Measurements from ENCODE around the gene SLC39A11. TPM values are rescaled to one million over a fixed set of nuclear protein-coding genes. Genes with fewer than 3 reads are reported as not detected.

SLC39A11 gene
- total and polyA plus RNA-seq, 2 of the 13 experiments (the other 11 are each of a cell fraction or from before 2014, with no cell fraction given): 17.2 to 31.5 TPM

DNA sequence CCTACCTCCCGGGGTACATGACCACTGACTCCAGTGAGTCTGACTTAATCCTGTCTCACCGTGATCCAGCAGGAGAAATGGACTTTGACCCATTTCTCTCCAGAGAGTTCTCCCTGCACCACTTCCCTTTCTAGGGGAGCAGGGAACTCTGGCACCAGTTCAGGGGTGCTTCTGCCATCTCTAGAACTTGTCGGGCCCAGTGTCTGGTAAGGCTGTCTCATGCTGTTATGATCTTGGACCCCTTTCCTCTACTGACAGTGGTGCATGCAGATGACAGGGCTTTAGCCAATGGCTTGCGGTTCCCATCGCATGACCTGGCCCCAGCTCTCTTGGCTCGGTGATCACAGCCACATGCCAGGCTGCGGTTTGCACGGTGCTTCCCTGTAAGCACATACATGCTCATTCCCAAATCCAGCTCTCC lies 62.0 kb downstream of the SLC39A11 start (continued):
- TF ChIP-seq, protein P1, sequence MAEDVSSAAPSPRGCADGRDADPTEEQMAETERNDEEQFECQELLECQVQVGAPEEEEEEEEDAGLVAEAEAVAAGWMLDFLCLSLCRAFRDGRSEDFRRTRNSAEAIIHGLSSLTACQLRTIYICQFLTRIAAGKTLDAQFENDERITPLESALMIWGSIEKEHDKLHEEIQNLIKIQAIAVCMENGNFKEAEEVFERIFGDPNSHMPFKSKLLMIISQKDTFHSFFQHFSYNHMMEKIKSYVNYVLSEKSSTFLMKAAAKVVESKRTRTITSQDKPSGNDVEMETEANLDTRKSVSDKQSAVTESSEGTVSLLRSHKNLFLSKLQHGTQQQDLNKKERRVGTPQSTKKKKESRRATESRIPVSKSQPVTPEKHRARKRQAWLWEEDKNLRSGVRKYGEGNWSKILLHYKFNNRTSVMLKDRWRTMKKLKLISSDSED (CRISPR knock-in tag; IDR thresholded peaks at IDR 0.05): no peak
- TF ChIP-seq, protein P2, sequence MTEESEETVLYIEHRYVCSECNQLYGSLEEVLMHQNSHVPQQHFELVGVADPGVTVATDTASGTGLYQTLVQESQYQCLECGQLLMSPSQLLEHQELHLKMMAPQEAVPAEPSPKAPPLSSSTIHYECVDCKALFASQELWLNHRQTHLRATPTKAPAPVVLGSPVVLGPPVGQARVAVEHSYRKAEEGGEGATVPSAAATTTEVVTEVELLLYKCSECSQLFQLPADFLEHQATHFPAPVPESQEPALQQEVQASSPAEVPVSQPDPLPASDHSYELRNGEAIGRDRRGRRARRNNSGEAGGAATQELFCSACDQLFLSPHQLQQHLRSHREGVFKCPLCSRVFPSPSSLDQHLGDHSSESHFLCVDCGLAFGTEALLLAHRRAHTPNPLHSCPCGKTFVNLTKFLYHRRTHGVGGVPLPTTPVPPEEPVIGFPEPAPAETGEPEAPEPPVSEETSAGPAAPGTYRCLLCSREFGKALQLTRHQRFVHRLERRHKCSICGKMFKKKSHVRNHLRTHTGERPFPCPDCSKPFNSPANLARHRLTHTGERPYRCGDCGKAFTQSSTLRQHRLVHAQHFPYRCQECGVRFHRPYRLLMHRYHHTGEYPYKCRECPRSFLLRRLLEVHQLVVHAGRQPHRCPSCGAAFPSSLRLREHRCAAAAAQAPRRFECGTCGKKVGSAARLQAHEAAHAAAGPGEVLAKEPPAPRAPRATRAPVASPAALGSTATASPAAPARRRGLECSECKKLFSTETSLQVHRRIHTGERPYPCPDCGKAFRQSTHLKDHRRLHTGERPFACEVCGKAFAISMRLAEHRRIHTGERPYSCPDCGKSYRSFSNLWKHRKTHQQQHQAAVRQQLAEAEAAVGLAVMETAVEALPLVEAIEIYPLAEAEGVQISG (CRISPR knock-in tag; IDR thresholded peaks at IDR 0.05): no peak
- TF ChIP-seq TCF7L2 (IDR thresholded peaks at IDR 0.05; ENCODE audit: low read depth, low read length) (no peak), STAT5B (CRISPR knock-in tag; IDR thresholded peaks at IDR 0.05) (no peak), ZBTB3 (CRISPR knock-in tag; IDR thresholded peaks at IDR 0.05; ENCODE audit: borderline replicate concordance, low read depth) (no peak), ZNF567 (CRISPR knock-in tag; IDR thresholded peaks at IDR 0.05; ENCODE audit: borderline replicate concordance) (no peak), NKX3-1 (CRISPR knock-in tag; IDR thresholded peaks at IDR 0.05) (no peak), TEAD3 (CRISPR knock-in tag; optimal IDR thresholded peaks at IDR 0.05; ENCODE audit: borderline replicate concordance) (peak; percentile 18), HMG20A (CRISPR knock-in tag; IDR thresholded peaks at IDR 0.05; ENCODE audit: borderline replicate concordance) (peak; percentile 12; the same call in 1 of the 2 replicates), ZNF292 (CRISPR knock-in tag; IDR thresholded peaks at IDR 0.05; ENCODE audit: borderline replicate concordance, low read depth) (no peak), ZNF274 (CRISPR knock-in tag; IDR thresholded peaks at IDR 0.05) (no peak), TOPORS (CRISPR knock-in tag; IDR thresholded peaks at IDR 0.05) (no peak), FOXA1 (IDR thresholded peaks at IDR 0.05) (no peak), FOXA1 (CRISPR knock-in tag; IDR thresholded peaks at IDR 0.05) (no peak), IKZF4 (CRISPR knock-in tag; IDR thresholded peaks at IDR 0.05; ENCODE audit: borderline replicate concordance, low read depth, not compliant biosample characterization) (no peak), SRSF1 (optimal IDR thresholded peaks at IDR 0.05; ENCODE audit: low read depth, low read length) (no peak), ONECUT2 (CRISPR knock-in tag; IDR thresholded peaks at IDR 0.05) (no peak), ZNF7 (CRISPR knock-in tag; IDR thresholded peaks at IDR 0.05) (no peak)
- TF ChIP-seq, protein P3, sequence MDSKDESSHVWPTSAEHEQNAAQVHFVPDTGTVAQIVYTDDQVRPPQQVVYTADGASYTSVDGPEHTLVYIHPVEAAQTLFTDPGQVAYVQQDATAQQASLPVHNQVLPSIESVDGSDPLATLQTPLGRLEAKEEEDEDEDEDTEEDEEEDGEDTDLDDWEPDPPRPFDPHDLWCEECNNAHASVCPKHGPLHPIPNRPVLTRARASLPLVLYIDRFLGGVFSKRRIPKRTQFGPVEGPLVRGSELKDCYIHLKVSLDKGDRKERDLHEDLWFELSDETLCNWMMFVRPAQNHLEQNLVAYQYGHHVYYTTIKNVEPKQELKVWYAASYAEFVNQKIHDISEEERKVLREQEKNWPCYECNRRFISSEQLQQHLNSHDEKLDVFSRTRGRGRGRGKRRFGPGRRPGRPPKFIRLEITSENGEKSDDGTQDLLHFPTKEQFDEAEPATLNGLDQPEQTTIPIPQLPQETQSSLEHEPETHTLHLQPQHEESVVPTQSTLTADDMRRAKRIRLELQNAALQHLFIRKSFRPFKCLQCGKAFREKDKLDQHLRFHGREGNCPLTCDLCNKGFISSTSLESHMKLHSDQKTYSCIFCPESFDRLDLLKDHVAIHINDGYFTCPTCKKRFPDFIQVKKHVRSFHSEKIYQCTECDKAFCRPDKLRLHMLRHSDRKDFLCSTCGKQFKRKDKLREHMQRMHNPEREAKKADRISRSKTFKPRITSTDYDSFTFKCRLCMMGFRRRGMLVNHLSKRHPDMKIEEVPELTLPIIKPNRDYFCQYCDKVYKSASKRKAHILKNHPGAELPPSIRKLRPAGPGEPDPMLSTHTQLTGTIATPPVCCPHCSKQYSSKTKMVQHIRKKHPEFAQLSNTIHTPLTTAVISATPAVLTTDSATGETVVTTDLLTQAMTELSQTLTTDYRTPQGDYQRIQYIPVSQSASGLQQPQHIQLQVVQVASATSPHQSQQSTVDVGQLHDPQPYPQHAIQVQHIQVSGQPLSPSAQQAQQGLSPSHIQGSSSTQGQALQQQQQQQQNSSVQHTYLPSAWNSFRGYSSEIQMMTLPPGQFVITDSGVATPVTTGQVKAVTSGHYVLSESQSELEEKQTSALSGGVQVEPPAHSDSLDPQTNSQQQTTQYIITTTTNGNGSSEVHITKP (CRISPR knock-in tag; IDR thresholded peaks at IDR 0.05; ENCODE audit: low read depth): 0 out of 2 replicates have a peak, but pooled peaks have one; percentile 27
- TF ChIP-seq, protein P4, sequence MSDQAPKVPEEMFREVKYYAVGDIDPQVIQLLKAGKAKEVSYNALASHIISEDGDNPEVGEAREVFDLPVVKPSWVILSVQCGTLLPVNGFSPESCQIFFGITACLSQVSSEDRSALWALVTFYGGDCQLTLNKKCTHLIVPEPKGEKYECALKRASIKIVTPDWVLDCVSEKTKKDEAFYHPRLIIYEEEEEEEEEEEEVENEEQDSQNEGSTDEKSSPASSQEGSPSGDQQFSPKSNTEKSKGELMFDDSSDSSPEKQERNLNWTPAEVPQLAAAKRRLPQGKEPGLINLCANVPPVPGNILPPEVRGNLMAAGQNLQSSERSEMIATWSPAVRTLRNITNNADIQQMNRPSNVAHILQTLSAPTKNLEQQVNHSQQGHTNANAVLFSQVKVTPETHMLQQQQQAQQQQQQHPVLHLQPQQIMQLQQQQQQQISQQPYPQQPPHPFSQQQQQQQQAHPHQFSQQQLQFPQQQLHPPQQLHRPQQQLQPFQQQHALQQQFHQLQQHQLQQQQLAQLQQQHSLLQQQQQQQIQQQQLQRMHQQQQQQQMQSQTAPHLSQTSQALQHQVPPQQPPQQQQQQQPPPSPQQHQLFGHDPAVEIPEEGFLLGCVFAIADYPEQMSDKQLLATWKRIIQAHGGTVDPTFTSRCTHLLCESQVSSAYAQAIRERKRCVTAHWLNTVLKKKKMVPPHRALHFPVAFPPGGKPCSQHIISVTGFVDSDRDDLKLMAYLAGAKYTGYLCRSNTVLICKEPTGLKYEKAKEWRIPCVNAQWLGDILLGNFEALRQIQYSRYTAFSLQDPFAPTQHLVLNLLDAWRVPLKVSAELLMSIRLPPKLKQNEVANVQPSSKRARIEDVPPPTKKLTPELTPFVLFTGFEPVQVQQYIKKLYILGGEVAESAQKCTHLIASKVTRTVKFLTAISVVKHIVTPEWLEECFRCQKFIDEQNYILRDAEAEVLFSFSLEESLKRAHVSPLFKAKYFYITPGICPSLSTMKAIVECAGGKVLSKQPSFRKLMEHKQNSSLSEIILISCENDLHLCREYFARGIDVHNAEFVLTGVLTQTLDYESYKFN (CRISPR knock-in tag; conservative IDR thresholded peaks at IDR 0.05): 0 out of 2 replicates have a peak, but pooled peaks have one; percentile 13

Data from HepG2 (cell line).